Mammary microvascular endothelial cell (primary cell): Measurements from ENCODE around the gene TNFRSF9. TPM values are rescaled to one million over a fixed set of nuclear protein-coding genes. Genes with fewer than 3 reads are reported as not detected.

Source experiments
- total RNA-seq: library from RNA; depleted of rRNA; stranded (reverse); fragments of >200 nt; gene quantifications from 2 replicates; pipeline ENCODE4 v1.2.3, GENCODE V29; 2015

Gene TNFRSF9
- total RNA-seq: 0.89 and 1.5 TPM in 2 replicates

DNA sequence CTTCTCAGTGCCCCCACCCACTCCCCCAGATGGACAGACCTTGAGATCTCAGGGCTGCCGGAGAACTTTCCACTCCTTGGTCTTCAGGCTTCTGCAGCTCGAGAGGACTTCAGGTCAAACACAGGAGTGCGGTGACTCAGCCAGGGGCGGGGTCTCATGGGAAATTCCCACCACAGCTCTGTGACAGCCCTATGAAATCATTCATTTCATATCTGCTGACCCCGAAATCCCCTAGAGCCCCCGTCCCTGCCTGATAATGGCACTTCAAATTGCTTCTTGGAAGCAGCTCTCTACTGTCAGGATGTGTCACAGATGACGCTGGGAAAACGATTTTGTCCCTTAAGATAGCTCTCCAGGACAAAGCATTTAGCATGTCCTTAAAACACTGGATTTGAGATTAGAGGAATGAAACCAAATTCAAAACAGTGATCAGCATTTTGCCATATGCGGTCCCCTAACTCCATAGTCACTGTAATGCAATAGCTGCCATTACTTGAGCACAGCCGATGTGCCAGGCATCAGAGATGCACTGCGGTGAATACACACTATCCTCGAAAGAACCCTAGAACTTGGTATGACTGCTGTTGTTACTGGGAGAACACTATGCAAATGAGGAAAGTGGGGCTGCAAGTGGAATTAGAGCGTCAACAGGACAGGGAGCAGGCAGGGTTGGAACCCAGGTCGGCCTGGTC, at the start of gene TNFRSF9:
TNFRSF9 (minus strand) TSS at position 95 of the 692 bp plus-strand sequence. CDS start 845 bp downstream, outside the sequence.

DNA sequence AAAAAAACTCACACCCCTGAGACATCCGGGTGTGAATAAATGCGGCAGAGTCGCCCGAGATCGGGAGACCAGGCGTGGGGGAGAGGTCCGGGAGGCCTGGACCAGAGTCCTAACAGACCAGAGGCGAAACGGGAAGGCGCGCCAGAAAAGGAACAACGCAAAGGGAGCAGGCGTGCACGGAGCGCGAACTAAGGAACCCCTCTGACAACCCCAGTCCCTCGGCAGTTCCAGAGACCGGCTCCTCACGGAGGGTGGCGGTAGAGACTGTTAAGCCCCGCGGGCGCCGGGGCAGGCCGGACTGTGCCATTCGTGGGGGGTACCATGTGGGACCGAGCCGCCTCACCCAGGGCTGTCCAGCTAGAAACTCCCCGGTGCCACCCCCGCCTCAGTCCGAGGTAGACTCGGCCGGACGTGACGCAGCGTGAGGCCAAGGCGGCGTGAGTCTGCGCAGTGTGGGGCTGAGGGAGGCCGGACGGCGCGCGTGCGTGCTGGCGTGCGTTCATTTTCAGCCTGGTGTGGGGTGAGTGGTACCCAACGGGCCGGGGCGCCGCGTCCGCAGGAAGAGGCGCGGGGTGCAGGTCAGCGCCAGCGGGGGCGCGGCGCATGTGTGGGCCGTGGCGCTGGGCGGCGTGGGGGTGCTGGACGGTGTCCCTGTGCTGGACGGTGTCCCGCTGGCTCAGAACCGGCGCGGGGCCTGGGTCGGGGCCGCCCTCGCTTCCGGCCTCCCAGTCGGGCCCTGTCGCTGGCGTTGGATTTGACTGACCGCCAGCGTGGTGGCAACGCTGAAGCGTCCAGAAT, 20.8 kb upstream of the TNFRSF9 start, which contains the start of gene PARK7:
PARK7 (plus strand) TSS at position 496 of the 798 bp plus-strand sequence. CDS start 1,075 bp downstream, outside the sequence.

Other genes with a start within 250 kb of the TNFRSF9 start
- 180 and 183 TPM in 2 replicates for gene VAMP3, start 169.5 kb downstream of the TNFRSF9 start, total RNA-seq
- gene PER3, start 156.5 kb downstream of the TNFRSF9 start, total RNA-seq: 2.0 and 2.1 TPM in 2 replicates
- not detected in 2 replicates for gene UTS2, start 87.8 kb downstream of the TNFRSF9 start, total RNA-seq
- gene PARK7, start 20.9 kb upstream of the TNFRSF9 start, total RNA-seq: 255 and 274 TPM in 2 replicates
- 13.3 and 13.9 TPM in 2 replicates for gene ERRFI1, start 85.5 kb upstream of the TNFRSF9 start, total RNA-seq